ENCODE measurements around the gene MEGF9.

MEGF9 gene

DNA sequence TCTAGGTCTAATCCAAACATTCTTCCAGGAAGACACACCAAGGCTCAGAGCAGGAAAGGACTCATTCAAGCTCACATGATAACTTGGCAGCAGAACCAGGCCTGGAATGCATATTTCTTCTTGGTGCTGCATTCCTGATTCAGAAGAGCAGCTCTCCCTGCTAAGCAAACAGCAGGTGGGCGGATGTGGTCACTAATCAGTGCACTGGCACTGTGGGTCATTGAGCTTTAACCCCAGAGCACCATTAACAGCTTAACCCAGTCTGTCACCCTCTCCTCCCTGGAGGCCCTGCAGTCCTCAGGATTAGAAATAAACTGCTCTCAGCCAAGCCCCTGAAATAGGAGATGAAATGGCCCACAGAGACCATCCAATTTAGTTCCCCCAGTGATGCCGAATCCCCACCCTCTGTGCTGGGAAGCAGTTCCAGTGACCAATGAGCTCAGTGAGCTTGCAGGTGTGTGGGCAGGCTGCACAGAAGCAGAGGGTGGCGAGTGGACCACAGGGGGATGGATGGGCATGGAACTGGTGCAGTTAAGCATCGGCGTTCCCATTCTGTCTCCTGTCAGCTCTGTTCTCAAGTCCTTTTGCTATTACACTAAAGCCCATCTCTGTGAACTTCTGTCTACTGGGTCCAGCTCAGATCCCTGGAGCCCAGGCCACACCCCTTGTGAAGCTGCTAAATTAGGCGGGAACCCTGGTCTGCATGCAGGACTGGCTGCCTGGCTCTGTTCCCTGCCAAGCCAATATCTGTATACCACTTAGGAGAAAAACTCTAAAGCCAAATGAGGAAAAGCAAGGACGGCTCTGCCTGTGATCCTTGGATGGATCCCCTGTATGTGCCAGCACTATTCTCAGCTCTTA lies 16.6 kb upstream of the MEGF9 start:
- DNase-seq (ENCODE audit: low read depth), result no peak

DNA sequence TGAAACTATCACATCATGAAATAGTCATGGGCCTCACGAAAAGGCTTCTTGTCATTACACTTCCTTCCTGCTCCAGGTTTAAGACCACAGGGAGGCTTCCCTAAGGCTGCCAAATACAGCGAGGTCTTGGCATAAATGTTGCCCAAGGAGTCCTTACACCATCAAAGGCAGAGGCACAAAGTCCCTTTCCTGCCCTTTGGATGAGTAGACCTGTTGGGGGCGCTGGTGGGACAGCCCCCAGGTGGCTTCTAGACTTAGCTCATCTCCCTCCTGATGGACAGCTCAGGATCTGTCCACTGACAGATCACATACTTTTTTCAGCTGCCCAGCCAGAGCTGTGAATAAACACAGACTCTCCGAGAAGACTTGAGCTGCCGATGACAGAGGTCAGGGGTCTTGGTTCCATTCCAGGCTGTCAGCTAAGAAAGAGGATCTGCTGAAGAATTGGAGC lies 15.5 kb upstream of the MEGF9 start:
- no peak for DNase-seq (ENCODE audit: low read depth)

DNA sequence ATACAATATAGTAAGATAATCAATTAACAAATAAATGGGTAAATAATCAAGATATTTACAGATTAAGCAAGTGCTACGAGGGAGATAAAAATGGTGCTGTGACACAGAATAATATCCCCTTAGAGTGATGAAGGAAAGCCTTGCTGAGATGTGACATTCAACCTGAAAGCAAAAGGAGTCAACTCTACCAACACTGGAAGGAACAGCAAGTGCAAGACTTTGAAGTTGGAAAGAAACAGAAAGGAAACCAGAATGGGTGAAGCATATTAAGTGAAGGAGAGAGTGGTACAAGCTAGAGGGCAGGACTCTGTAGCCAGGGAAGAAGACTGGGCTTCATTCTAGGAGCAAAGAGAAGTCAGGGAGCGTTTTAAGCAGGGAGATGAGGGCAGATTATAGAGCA lies 12.2 kb upstream of the MEGF9 start:
- no peak for DNase-seq (ENCODE audit: low read depth)

DNA sequence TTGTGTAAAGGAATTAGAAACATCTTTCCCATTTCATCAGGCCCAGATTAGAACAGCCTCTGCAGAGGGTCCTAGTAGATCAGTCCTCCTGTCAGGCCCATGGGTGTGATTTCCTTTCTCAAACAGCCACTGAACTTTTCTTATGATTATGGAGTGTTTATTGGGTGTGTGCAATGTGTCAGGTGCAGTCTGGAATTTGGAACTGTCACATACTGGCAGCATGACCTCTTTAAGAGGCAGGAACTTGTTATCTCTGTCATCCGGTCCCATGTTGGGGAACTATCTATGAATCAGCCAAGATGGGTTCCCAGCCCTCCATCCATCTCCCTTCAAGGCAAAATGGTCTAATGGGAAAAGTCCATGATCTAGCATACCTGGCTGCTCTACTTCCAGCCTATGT lies 11.6 kb upstream of the MEGF9 start:
- DNase-seq (ENCODE audit: low read depth), result no peak

DNA sequence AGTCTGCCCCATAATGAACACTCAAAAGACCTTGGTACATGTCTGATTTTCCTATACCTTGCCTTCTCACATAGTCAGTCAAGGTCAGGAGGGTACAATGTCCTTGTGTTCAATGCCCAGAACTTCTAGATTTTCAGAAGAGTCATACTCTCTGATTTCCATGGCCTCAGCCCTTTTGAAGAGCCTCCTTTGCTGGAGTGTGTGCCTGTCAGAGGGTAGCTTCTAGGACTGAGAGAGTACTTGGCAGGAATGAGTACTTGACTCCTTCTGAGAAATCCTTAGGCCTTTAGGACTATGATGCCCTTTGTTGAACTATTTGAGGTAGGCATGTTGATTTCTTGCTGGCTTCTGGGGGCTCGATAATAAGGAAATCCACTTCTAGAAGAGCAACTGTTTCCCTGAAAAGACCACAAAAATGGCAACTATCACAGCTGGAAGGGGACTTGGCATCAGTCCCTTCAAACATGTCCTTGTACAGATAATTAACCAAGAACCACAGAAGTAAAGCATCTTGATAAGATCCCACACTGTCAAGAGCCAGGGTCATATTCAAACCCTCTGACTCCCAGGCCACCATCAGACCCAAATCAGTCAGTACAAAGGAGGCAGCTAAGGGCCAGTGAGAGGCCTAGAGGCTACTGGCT lies 10.6 kb upstream of the MEGF9 start:
- no peak for DNase-seq (ENCODE audit: low read depth)

DNA sequence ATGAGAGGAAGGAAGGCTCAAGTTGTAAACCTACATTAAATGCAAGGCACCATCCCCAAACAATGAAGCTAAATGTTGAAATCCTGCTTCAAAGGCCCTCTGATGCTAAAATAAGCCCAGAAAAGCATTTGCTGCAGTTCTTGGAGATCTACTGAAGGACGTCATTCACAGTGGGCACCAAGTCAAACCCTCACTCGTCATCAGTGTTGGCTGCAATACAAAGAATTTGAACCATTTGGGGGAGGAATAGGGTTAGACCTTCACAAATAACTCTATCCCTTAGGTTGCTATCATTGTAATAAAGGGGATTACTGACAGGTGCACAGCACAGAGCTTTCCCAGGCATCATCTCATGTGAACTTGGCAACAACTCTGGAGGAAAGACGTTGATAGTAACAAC lies 9.3 kb upstream of the MEGF9 start:
- no peak for DNase-seq (ENCODE audit: low read depth)

DNA sequence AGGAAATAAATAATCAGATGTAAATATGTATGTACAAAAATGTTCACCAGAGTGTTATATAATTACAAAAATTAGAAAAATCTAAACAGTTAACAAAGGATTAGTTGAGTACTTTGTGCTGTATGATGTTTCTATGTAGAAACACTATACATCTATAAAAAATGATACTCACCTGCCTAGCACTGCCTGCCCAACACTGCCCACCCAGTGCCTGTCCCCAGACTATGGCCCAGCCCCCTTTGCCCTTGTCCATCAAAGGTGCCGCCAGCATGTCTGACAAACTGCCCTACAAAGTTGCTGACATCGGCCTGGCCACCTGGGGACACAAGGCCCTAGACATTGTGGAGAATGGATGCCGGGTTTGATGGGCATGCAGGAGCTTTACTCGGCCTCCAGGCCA lies 6.1 kb upstream of the MEGF9 start:
- no peak for DNase-seq (ENCODE audit: low read depth)

DNA sequence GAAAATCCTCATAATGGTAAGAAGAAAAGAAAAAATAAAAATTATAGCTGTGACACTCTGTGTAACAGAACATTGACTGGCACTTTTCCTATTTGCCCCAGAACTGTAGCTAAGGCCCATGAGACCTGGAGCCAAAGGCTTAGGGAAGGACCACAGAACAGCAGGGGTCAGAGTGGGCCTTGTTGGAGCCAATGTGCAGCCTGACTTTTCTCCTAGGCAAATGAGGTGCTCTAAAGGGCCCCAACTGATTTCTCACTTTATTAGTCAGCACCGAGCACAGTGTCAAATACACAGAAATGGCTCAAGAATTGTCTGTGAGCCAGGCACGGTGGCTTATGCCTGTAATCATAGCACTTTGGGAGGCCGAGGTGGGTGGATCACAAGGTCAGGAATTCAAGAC lies 4.0 kb upstream of the MEGF9 start:
- DNase-seq (ENCODE audit: low read depth), result no peak

DNA sequence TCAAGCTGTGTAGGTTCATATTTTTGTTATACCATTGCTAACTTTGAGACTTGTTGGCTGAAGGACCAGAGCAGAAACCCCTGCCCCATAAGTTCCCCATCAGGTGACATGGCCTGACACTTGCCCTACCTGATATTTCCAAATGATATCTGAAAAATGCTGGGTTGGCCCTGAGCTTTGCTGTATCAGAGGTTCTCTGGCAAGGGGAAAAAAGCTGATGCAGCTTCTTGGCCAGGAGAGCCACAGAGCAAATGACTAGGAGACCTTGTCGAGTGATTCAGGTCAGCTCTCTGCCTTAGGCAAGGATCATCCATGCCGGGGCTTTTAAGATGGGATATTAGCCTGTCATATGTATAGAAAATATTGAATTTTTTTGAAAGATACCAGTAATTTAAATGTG lies 2.9 kb upstream of the MEGF9 start:
- no peak for DNase-seq (ENCODE audit: low read depth)

DNA sequence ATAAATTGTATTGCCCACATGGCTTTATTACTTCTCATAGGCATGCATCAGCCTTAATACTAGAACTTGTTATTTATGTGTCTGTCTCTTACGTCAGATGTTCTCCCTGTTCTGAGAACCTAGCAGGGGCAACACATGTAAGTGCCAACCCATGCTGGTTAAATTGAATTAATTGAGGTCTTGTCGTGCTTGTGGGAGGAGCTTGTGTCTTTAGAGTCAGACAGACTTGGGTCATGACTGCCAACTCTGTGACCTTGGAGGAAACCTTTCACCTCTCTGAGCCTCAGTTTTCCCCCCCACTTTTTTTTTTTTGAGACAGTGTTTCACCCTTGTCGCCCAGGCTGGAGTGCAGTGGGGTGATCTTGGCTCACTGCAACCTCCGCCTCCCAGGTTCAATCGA lies 2.2 kb upstream of the MEGF9 start:
- no peak for DNase-seq (ENCODE audit: low read depth)

DNA sequence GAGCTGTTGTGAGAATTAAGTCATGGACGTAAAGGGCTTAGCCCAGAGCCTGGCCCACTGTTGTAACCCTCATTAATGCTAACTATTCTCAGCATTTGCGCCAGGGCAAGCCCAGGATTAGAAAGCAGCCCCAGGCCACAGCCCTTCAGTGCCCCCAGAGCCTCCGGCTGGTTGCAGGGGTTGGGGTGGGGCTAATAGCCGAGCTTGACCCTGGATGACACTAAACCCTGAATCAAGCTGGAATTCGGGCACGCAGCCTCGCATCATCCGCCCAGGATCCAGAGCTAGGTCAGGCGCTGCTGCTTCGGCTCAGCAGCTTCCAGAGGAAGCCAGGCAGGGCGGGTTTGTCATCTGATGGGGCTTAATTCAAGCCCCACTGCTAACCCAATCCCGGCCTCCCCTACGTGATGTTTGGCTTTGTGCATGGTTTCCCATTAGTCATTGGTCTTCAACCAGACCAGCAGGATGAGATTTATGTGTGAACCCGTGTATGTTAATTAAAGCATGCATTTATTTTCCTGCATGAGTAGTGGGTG lies 1.2 kb upstream of the MEGF9 start:
- DNase-seq (ENCODE audit: low read depth), result no peak

DNA sequence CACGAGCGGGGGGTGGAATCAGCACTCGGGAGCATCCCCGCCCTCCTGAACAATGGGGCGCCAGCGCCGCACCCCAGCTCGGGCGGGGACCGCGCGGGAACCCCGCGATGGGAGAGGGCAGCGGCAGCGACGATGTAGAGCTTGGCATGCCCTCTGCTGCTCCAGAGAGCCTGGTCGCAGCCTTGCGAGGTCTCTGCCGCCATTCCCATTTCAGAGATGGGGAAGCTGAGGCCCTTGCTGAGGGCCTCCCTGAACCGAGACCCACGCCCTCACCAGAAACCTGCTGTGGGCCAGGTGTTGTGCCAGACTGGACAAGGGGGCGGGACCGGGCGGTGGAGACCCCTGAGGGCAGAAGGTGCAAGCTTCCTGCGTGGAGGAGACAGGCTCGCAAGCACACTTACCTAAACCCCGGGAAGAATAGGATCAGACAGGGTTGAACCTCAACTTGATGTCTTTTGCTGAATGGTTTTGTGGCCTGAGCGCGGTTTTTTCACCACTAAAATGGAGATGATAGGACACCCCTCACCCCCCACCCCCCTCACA lies 647 bp upstream of the MEGF9 start:
- no peak for DNase-seq (ENCODE audit: low read depth)

DNA sequence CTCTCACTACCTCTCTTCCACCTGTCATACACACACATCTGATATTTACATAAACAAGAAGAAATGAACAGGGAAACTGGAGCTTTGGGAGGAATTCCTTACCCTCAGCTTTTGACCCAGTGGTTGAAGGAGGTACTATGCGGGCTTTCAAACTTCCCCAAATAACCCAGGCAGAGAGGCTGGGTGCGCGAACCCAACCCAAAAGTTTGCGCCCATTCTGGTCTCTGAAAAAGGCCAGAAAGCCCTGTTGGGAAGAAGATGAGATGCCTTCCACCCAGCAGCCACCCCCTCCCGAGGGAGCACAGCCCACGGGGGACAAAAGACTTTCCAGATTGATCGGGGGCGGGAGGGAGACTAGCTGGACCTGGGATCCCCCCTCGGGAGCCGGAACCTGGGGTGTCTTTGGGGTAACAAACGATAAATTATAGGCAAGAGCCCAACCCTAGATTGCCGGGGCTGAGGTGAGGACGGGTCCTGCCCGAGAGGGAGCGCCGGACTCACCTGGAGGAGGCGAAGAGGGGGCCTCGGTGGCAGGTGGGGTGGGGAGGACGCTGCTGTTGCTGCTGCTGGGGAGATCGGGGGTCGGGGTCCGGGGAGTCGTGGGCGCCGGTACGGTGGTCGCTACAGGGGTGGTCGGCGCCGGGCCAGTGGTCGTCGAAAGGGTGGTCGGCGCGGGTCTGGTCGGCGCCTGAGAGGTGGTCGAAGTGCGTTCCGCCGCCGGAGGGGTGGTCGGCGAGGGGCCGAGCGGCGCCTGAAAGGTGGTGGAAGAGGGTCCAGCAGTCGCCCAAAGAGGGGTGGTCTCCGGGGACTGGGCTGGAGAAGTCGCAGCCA lies 798 bp downstream of the MEGF9 start:
- DNase-seq (ENCODE audit: low read depth), result no peak

DNA sequence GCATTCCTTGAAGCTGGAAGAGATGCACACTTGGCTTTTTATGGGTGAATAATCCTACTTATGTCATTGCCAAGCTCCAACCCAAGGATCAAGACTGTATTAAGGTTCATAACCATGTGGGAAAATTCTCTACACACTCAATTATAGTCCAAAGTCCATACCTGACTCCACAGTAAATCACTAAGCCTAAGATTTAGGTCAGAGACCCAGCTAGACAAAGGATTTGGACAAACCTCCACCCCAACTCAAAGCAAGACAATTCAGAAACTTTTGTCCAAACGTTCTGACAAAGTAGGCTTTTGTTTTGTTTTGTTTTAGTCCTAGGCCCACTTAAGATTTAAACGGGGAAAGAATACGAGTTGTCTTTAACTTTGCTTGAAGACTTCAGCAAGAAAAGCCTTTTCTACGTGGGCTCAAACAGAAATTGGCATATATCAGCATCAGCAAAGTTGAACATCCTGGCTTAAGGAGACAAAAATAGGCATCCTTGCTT lies 1.7 kb downstream of the MEGF9 start:
- no peak for DNase-seq (ENCODE audit: low read depth)

DNA sequence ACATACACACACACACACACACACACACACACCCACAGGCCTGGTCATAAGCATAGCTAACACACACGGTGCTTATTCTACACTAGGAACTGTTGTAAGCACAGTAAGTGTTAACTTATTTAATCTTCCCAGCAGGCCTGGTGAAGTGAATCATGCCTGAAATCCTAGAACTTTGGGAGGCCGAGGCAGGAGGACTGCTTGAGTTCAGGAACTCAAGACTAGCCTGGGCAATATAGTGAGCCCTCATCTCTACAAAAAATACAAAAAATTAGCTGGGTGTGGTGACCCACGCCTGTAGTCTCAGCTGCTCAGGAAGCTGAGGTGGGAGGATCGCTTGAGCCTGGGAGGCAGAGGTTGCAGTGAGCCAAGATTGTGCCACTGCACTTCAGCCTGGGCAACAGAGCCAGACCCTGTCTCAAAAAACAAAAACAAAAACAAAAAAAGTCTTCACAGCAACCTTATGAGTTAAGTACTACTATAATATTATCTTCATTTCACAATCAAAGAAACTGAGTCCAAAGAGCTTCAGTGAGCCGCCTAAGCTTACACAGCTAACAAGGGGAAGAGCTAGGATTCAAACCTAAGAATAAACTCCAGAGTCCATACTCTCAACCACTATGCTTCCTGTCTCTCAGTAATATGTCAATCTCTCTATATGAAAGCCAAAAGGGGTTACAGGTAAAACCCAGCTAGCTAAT lies 2.3 kb downstream of the MEGF9 start:
- DNase-seq (ENCODE audit: low read depth), result no peak

DNA sequence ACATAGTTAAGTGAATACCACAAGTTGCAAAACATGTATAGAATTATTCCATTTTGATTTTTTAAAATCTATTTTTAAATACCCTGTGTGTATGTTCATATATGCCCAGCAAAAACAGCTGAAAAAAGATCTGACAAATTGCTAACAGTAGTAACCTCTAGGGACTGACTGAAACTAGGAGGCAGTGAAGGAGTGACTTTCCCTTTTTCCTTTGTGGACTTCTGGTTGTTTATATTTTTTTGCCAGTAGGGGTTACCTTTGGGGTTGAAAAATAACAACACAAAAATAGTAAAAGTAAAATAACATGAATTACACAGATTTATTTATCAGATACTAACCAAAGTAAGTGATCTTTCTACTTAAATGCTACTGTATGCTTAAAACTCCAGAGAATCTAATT lies 2.9 kb downstream of the MEGF9 start:
- no peak for DNase-seq (ENCODE audit: low read depth)

DNA sequence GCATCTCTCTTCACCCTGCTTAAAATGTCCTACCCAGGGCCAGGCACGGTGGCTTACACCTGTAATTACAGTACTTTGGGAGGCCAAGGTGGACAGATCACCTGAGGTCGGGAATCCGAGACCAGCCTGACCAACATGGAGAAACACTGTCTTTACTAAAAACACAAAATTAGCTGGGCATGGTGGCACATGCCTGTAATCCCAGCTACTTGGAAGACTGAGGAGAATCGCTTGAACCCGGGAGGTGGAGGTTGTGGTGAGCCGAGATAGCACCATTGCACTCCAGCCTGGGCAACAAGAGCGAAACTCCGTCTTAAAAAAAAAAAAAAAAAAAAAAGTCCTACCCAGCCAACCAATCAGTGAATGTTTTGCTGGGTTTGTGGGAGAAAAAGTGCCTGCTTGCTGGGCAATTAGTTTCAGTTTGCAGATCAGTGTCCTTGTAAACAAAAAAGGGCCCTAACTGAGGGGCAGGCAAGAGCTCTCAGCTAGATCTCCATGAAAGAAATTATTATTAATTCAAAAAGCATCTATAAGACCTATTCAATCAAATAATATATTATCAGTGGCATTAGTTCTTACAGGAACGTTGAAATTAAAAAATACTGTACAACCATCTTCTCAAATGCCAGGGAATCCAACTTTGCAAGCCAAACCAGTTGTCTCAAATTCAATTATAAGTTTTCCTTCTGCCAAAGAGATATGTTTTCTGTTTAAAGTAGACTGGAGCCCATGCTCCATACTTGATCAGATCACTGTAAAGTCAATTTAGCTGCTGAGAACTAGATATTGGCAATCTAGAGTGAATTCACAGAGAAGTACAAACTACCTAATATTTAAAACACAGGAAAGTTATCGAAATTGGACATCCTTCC lies 3.9 kb downstream of the MEGF9 start:
- no peak for DNase-seq (ENCODE audit: low read depth)

DNA sequence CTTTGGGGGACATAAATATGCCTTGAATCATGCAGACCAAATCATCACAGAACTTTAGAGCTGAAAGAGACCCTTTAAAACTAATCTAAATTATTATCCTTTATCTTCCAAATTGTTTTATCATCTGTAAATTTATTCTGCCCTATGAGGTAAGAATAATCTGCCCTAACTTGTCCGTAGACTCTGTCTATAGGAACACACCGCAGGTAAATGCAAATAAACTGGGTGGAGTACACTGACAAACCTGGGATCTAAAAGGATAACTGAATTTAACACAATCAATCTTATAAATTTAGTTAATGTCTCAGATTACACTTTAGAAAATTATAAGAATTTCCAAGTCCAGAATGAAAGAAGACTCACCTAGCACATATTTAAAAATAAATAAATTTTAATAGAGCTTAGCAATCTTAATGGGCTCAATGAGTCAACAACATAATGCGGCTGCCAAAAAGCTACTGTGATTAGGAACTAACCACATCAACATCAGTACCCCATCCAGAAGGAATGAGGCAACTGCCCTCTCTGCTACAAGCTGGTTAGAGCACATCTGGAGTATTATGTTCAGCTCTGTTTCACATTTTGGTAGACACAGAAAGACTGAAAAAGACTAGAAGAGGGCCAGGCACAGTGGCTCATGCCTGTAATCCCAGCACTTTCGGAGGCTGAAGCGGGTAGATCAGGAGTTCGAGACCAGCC lies 5.6 kb downstream of the MEGF9 start:
- no peak for DNase-seq (ENCODE audit: low read depth)

DNA sequence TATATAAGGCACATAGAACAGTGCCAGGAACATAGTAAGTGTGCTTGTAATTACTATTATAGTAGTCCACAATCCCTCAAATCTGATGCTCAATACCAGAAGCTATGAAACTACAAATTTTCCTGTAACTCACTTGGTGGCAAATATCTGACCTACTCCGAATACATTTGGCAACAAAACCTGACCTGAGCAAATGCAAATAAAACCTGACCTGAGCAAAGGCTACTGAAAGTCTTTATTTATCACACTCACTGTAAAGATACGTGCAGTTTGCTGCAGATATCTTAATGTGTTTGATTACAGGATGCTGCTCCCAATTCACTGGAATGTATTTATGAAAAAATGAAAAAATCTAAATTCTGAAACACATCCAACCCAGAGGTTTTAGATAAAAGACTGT lies 7.1 kb downstream of the MEGF9 start:
- no peak for DNase-seq (ENCODE audit: low read depth)

DNA sequence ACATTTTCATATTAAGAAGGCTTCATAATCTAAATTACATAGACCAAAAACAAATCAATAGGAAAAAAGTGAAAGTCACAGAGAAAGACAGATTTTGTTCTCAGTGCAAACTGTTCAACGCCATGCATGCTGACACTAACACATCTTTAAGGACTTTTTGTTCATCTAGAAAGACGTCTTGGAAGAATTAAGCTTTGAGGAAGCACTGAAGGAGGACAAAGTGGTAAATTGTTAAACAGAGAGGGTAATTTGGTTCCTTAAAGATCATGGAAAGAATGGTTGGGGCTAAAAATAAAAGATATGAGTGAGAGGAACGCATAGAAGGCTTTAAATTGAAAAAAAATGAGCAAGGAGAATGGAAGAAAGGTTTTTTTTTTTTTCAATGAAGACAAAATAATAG lies 9.1 kb downstream of the MEGF9 start:
- no peak for DNase-seq (ENCODE audit: low read depth)

All from stimulated activated CD8-positive, alpha-beta memory T cell treated with anti-CD3 and anti-CD28 coated beads, Interleukin-12 subunit alpha, Interleukin-12 subunit beta, amount 100 ng/mL, for 1 hour (primary cell).